Measurements from ENCODE around the gene GFER.
A peak's percentile ranks its signal among the peaks of the same experiment; 100 is the strongest.

Gene GFER

DNA sequence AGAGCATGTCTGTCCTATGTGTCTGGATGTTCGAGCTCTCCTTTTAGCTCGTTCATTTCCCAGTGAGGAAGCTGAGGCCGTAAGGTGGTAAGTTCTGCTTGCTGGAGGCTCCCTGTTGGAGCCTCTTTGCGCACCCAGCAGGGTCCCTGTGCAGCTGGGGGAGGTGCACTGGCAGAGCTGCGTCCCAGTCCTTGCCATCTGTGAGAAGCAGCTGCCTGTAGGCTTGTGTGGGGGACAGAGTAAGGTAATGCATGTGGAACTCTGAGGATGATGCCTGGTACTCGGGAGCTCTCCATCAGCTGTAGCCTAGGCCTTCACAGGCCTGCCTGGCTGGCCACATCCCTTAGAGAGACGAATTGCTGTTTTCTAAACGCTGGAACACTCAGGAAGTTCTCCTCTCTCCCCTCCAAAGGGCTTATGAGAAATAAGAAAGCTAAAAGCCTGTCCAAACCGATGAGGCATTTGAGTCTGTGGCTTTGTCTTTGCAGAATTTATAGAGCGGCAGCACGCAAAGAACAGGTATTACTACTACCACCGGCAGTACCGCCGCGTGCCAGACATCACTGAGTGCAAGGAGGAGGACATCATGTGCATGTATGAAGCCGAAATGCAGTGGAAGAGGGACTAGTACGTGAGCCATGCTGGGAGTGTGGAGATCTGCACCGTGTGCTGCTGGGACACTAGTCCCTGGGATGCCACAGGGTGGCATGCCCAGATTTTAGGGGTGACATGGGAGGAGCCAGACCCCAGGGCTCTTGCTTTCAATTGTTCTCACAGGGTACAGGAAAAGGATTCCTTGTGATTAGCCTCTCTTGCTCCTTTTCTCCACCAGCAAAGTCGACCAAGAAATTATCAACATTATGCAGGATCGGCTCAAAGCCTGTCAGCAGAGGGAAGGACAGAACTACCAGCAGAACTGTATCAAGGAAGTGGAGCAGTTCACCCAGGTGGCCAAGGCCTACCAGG, 23.0 kb upstream of the GFER start (continued):
- TF ChIP-seq GLIS2 (tag by site-specific recombination; IDR thresholded peaks at IDR 0.05) (peak; percentile 45), ZNF354C (tag by site-specific recombination; IDR thresholded peaks at IDR 0.05; ENCODE audit: borderline replicate concordance, low read depth) (no peak), ZNF24 (tag by site-specific recombination; IDR thresholded peaks at IDR 0.05) (0 out of 2 replicates have a peak, but pooled peaks have one; percentile 51)

DNA sequence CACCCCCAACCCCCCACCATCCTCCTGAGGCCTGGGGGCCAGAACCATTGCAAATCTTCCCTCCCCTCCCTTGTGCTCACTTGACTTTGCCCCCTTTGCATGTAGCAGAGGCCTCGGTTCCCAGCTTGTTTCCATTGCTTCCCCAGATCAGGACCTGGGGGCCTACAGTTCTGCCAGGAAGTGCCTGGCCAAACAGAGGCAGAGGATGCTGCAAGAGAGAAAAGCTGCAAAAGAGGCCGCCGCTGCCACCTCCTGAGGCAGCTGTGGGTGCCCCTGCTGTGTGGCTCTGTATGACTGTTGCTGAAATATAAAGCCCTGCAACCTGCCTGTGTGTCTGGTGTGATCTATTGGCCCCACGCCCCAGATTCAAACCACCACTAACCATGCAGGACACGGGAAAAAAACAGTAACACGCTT, 22.3 kb upstream of the GFER start:
- H3K27ac ChIP-seq (ENCODE audit: extremely low read depth, low read depth, low read length) = peak overlapping the region; percentile 100; the same call in 1 of the 2 replicates
- ChIA-PET POLR2A (interaction anchor here (0.6 to 2.4 kb wide), 9 partner anchors 10 to 396 kb away, joined by 3 to 17 read pairs (median 4); partner anchors contain the start of genes GFER, NOXO1, TBL3 and TRAF7), CTCF (interaction anchor here (1.7 to 2.1 kb wide), 2 partner anchors 10 to 42 kb away, joined by 4 to 6 read pairs; partner anchors contain the start of gene TBL3)
- no peaks in the 10 kb centered on the region; the same call in 1 of the 2 replicates for H3K4me1 ChIP-seq (ENCODE audit: control insufficient read depth, insufficient read depth, low read length)
- H3K36me3 ChIP-seq (ENCODE audit: control insufficient read depth in 2 of 2, insufficient read depth in 1 of 2, low read length in 2 of 2) = peaks cover 0 to 37% of the 10 kb centered on the region in 2 experiments; a peak in 1 of 3 replicates
- no peaks in the 10 kb centered on the region for H3K9me3 ChIP-seq (ENCODE audit: control insufficient read depth, insufficient read depth, low read depth, low read length)
- no peak overlapping the region for H3K4me3 ChIP-seq (ENCODE audit: low read depth, low read length)
- TF ChIP-seq ZNF624 (tag by site-specific recombination; IDR thresholded peaks at IDR 0.05) = no peak
- TF ChIP-seq TCF7L2 (IDR thresholded peaks at IDR 0.05; ENCODE audit: borderline replicate concordance, low read depth, low read length) = no peak
- TF ChIP-seq ZNF433 (tag by site-specific recombination; IDR thresholded peaks at IDR 0.05; ENCODE audit: low read depth) = no peak
- peak; percentile 34 for TF ChIP-seq ZNF335 (tag by site-specific recombination; conservative IDR thresholded peaks at IDR 0.05)
- no peak for TF ChIP-seq ZNF664 (tag by site-specific recombination; IDR thresholded peaks at IDR 0.05)
- TF ChIP-seq SCRT1 (tag by site-specific recombination; IDR thresholded peaks at IDR 0.05; ENCODE audit: borderline replicate concordance) = no peak
- peak; percentile 36 for TF ChIP-seq KLF8 (tag by site-specific recombination; IDR thresholded peaks at IDR 0.05)
- TF ChIP-seq, protein P1, sequence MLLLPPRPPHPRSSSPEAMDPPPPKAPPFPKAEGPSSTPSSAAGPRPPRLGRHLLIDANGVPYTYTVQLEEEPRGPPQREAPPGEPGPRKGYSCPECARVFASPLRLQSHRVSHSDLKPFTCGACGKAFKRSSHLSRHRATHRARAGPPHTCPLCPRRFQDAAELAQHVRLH (tag by site-specific recombination; IDR thresholded peaks at IDR 0.05) = no peak
- TF ChIP-seq ZNF692 (tag by site-specific recombination; IDR thresholded peaks at IDR 0.05) = no peak
- peak; percentile 76 for TF ChIP-seq ZXDB (tag by site-specific recombination; IDR thresholded peaks at IDR 0.05)
- TF ChIP-seq ZBTB1 (tag by site-specific recombination; IDR thresholded peaks at IDR 0.05) = no peak
- TF ChIP-seq ZSCAN23 (tag by site-specific recombination; IDR thresholded peaks at IDR 0.05) = no peak
- no peak for TF ChIP-seq ZNF776 (tag by site-specific recombination; IDR thresholded peaks at IDR 0.05; ENCODE audit: borderline replicate concordance)
- TF ChIP-seq ZNF768 (tag by site-specific recombination; IDR thresholded peaks at IDR 0.05) = no peak
- TF ChIP-seq, protein P2, sequence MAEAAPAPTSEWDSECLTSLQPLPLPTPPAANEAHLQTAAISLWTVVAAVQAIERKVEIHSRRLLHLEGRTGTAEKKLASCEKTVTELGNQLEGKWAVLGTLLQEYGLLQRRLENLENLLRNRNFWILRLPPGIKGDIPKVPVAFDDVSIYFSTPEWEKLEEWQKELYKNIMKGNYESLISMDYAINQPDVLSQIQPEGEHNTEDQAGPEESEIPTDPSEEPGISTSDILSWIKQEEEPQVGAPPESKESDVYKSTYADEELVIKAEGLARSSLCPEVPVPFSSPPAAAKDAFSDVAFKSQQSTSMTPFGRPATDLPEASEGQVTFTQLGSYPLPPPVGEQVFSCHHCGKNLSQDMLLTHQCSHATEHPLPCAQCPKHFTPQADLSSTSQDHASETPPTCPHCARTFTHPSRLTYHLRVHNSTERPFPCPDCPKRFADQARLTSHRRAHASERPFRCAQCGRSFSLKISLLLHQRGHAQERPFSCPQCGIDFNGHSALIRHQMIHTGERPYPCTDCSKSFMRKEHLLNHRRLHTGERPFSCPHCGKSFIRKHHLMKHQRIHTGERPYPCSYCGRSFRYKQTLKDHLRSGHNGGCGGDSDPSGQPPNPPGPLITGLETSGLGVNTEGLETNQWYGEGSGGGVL (tag by site-specific recombination; IDR thresholded peaks at IDR 0.05) = peak; percentile 56
- no peak for TF ChIP-seq ZNF423 (tag by site-specific recombination; IDR thresholded peaks at IDR 0.05)
- TF ChIP-seq ZNF626 (tag by site-specific recombination; IDR thresholded peaks at IDR 0.05) = no peak
- no peak for TF ChIP-seq ZBTB8A (tag by site-specific recombination; IDR thresholded peaks at IDR 0.05)
- TF ChIP-seq SP7 (tag by site-specific recombination; IDR thresholded peaks at IDR 0.05) = no peak
- no peak for TF ChIP-seq ZNF426 (tag by site-specific recombination; IDR thresholded peaks at IDR 0.05)
- 0 out of 2 replicates have a peak, but pooled peaks have one; percentile 45 for TF ChIP-seq BCL11B (tag by site-specific recombination; IDR thresholded peaks at IDR 0.05; ENCODE audit: low read depth)
- TF ChIP-seq ZNF221 (tag by site-specific recombination; IDR thresholded peaks at IDR 0.05; ENCODE audit: borderline replicate concordance) = no peak
- TF ChIP-seq, protein P3, sequence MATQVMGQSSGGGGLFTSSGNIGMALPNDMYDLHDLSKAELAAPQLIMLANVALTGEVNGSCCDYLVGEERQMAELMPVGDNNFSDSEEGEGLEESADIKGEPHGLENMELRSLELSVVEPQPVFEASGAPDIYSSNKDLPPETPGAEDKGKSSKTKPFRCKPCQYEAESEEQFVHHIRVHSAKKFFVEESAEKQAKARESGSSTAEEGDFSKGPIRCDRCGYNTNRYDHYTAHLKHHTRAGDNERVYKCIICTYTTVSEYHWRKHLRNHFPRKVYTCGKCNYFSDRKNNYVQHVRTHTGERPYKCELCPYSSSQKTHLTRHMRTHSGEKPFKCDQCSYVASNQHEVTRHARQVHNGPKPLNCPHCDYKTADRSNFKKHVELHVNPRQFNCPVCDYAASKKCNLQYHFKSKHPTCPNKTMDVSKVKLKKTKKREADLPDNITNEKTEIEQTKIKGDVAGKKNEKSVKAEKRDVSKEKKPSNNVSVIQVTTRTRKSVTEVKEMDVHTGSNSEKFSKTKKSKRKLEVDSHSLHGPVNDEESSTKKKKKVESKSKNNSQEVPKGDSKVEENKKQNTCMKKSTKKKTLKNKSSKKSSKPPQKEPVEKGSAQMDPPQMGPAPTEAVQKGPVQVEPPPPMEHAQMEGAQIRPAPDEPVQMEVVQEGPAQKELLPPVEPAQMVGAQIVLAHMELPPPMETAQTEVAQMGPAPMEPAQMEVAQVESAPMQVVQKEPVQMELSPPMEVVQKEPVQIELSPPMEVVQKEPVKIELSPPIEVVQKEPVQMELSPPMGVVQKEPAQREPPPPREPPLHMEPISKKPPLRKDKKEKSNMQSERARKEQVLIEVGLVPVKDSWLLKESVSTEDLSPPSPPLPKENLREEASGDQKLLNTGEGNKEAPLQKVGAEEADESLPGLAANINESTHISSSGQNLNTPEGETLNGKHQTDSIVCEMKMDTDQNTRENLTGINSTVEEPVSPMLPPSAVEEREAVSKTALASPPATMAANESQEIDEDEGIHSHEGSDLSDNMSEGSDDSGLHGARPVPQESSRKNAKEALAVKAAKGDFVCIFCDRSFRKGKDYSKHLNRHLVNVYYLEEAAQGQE (tag by site-specific recombination; IDR thresholded peaks at IDR 0.05) = no peak
- no peak for TF ChIP-seq ZNF837 (tag by site-specific recombination; IDR thresholded peaks at IDR 0.05)
- no peak for TF ChIP-seq ZNF366 (tag by site-specific recombination; conservative IDR thresholded peaks at IDR 0.05)
